SHP77 treated with DMSO at 0.1 percent for 48 hours (cell line): ENCODE results near the gene RAMP1.
"Not testable (repeated sequence)": the region's sequence is repeated elsewhere in the genome, so short reads cannot be mapped to it uniquely, and the experiment has no call there.

Source experiments
- DNase-seq: peaks from one replicate; lab custom pipeline; 2025; lab: John Stamatoyannopoulos, UW

The RAMP1 gene

DNA sequence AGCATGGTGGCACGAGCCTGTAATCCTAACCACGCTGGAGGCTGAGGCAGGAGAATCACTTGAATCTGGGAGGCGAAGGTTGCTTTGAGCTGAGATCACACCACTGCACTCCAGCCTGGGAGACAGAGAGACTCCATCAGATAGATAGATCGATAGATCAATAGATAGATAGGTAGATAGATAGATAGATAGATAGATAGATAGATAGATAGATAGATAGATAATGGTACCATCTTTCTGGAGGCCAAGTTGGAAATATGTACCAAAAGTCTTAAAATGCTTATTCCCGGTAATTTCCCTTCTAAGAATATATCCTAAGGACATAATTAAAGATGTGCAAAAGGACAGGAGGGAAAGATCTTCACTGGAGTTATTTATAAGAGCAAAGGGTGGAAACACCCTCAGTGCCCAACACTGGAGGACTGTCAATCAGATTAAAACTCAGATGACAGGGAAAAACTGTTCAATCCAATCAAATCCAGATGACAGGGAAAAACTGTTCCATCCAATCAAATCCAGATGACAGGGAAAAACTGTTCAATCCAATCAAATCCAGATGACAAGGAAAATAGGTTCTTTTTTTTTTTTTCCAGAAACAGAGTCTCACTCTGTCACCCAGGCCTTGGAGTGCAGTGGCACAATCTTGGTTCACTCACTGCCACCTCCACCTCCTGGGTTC, 58.4 kb downstream of the RAMP1 start:
- no peak for DNase-seq

DNA sequence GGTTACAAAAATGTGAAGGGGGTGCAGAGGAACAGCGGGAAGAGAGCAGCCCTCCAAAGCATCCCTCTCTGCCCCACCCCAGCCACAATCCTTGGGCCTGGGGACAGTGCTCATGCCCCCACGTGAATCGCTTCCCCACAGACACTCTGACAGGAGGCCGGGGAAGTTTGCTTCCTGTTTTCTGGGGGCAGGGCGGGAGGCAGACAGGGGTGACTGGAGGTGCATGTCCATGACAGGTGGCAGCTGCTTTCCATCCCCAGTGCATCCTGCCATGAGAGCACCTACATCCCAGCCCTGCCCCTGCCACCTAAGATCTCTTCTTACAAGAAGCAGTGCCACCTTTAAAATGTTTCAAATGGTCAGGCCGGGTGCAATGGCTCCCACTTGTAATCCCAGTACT, 60.2 kb downstream of the RAMP1 start:
- no peak for DNase-seq

DNA sequence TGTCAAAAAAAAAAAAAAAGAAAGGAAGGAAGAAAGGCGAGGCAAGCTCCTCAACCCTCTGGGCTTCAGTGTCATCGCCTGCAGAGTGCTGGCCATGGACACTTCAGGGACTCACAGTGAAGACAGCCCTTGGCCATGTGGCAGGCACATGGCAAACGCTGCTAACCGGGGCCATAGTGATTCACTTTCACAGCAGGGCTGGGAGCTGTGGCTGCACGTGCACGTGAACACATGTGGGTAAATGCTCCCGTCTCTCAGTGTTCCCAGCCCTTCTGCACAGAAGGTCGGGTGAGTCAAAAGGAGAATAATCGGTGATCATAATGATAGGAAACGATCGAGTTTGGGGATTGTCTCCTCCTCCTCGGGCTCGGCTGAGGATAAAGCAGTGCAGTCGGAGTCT, 61.2 kb downstream of the RAMP1 start:
- DNase-seq, result no peak

DNA sequence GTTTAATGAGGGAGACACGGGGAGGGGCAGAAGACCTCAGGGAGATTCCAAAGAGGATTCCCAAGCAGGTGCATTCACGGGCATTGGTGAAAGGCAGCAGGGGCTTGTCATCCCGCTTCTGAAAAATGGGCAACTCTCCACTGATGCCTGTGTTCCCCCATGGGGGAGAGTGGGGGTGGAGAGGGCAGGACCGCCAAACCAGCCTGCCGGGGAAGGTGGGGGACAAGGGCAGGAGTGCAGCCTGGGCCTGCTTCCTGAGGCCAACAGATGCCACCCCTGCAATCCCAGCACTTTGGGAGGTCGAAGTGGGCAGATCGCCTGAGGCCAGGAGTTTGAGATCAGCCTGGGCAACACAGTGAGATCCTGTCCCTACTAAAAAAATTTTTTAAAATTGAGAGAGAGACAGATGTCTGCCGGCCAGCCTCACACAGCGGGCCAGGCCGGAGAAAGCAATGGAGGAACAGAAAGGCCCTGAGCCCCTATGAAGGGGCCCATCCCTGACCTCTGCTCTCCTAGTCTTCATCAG, 62.6 kb downstream of the RAMP1 start:
- no peak for DNase-seq

DNA sequence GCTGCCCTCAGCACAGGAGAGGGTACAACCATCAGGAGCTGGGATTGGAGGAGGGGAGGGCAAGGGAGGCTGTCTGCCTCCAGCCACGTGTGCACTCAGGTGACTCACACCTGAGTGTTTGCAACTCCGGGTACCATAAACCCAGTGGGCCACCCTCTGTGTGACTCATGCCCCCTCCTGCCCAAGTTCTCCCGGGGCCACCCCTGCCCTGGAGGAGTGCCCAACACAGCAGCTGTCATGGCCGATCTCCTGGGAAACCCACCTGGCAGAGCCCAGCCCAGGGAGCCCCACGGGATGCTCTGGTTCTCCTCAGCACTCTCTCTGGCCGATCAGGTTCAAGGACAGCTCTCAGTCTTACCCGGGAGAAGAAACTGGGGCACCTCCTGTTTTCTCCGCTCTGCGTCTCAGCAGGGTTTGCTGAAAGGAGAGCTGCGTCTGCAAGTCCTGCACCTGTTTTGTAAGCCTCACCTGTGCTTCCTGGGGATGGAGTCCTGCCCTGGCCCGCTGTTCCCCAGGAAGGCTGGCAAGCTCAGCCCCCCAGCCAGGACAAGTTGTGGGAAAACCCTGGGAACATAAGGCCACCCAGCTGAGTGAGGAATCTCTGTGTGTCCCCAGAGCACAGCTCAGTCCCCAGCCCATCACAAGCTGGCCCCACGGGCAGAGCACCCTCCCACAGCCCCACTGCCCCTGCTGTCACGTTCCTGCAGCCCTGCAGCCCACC, 63.4 kb downstream of the RAMP1 start:
- no peak for DNase-seq

DNA sequence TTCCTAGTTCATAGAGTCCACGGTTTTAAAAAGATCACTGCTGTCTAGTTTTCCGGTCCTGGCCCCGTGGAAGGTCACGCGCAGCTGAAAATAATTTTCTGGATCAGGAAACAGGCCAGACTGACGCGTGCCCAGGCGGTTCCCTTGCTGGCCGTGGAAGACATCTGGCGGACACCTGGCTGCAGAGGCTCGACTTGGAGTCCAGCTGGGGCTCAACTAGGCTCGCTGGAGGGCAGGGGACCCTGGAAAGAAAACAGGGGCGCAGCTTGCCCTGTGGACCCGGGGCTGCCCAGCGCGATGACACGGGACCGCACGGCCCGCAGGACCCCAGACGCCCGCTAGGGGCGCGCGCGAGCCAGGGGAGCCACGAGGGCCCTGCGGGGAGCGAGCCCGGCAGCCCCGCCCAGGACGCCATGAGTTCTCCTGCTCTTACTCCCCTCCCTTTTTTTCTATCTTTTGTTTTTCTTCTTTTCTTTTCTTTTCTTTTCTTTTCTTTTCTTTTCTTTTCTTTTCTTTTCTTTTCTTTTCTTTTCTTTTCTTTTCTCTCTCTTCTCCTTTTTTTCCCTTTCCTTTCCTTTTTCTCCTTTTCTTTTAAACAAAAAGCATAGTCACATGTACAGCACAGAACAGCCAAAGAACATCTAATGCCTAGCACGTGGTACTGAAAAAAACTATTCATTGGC, 64.2 kb downstream of the RAMP1 start:
- DNase-seq, result peak; percentile 12

DNA sequence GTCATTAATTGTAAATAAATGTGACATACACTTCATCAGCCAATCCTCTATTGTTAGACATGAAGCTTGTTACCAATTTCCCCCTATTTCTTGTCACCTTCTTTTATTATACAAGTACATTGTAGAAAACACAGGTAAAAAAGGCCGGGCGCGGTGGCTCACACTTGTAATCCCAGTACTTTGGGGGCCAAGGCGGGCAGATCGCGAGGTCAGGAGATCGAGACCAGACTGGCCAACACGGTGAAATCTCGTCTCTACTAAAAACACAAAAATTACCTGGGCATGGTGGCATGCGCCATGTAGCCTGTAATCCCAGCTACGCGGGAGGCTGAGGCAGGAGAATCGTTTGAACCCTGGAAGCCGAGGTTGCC, 64.7 kb downstream of the RAMP1 start:
- DNase-seq, result no peak

DNA sequence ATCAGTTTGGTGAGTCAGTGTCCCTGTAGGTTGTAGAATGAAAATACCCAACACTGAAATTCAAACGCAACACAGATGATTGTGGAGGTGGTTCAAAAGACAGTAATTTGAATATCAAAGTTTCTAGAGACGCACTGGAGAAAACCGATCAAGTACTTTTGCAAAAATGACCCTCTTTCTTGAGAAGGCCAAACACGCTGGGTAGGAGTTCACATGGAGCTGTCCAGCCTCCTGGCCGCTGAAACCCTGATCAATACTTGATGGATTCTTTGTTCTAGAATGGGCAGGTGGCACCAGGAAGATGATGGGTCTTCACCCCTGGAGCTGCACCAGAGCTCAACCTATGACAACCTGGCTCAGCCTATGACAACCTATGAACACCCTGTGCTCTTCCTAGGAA, 67.7 kb downstream of the RAMP1 start:
- no peak for DNase-seq

DNA sequence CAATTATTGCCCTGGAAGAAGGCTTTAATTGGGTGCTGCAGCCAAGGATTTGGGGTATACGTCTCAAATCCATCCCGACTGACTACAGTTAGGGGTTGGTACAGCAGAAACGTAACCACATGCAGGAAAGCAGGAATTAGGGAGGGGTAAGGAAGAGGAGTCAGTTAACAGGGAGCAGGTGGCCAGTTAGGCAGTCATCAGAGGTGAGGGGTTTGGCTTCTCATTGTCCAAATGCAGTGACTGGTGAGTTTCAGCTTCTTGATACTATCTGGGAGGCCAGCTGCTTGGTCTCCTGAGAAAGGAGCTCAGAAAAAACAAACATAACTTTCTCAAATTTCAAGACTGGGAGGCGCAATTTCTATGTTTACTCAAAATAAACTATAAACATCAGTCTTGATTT, 68.6 kb downstream of the RAMP1 start:
- no peak for DNase-seq

DNA sequence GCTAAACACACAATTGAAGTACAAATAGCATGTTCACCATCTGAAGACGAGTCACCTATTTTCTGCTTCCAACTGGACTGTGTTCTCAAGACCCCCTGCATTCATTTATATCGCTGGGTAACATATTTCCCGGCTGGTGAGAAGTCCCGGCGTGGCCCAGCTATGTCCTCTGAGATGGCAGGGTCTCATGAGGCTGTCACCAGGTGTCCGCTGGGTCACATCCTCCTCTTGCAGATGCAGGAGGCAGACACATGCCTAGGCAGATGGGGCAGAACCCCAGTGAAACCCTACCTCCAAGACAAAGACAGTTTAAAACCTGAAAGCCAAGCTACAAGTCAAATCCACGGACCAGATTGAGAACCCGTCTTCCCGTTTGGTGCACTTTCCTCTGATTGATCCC, 70.6 kb downstream of the RAMP1 start:
- DNase-seq, result no peak

DNA sequence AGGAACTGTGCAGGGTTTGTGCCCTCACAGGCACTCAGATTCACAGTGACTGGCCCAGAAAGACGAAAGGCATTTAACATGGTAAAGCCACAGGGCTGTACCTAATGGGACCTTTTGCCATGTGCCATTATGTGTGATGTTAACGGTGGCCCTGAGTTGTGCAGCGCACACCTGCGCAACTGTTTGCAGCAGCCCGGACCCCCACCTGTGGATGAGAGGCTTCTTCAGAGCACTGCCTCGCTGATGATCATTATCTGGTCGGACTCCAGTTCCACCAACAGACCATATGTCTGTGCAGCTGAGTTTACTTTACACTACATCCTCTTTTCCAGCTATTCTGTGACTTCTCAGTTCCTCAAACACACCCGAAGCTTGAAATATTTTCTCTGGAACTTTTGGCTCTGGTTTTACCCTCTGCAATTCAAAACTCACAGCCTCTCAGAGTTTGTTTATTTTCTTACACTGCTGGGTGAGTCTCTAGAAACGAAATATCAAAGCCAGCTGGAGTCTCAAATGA, 71.8 kb downstream of the RAMP1 start:
- DNase-seq, result no peak

DNA sequence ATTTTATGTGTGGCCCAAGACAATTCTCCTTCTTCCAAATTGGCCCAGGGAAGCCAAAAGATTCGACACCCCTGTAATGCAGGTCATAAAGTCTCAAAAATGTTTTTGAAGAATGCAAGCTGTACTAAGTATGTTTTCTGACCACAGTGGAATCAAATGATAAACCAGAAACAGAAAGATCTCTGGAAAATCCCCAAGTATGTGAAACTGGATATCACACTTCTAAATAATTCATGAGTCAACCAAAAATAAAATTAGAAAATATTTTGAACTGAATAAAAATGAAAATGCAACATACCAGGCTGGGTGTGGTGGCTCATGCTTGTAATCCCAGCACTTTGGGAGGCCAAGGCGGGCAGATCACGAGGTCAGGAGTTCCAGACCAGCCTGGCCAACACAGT, 73.3 kb downstream of the RAMP1 start:
- DNase-seq, result no peak

DNA sequence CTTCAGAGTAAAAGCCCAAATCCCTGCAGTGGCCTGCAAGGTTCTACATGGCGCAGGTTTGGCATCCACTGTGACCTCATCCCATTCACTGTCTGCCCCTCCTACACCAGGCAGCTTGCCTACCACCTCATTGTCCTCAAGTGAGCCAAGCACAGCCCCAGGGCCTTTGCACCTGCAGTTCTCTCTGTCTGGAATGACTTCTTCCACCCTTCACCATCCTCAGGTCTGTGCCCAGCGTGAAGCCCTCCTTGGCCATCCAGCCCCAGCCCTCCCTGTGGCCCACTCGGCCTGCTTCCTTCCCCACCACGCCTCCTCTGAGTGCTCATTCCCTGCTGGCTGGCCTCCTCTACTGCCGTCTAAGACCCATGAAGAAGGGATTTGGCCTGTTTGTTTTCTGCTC, 74.8 kb downstream of the RAMP1 start:
- DNase-seq, result no peak

DNA sequence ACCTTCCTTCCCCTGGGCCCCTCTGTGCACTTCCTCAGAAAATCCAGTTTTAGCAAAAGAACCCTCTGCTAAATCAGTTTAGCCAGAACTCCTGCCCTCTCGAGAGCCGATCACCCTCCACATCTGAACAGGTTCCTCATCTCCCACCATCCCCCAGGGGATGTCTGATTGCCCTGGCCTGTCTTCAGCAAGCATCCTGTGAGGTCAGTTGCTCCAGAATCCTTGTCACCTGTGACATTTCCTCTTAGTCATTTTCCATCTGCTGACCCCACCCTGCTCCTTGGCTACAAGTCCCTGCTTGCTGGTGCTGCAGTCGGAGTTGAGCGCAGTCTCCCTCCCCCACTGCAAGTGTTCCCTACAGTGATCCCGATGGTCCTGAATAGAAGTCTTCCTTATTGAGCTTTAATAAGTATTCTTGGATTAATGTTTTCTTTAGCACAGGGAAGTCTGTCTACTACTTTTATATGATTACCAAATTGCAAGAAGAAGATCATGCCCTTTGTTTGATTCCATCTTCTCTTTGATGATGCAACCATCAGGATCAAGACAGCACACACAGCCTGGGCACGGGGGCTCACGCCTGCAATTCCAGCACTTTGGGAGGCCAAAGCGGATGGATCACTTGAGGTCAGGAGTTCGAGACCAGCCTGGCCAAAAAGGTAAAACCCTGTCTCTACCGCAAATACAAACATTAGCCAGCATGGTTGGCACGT, 76.5 kb downstream of the RAMP1 start:
- DNase-seq, result no peak

DNA sequence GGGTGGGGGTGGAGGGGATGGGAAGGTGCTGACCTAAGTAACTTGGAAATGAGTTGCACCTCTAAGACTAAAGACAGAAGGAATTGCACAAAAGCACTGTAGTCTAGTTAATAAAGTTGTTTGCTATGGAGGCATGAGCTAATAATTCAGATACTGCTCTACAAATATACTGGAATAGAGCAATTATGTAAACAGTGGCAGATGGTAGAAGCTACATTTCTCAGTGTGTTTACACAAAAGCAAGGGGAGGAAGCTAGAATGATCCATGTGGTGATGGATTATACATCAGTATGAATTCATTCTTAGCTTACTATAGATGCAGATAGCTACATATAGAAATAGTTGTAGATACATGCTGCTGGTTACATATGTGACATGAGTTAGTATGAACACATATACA, 79.8 kb downstream of the RAMP1 start:
- peak; percentile 60 for DNase-seq

DNA sequence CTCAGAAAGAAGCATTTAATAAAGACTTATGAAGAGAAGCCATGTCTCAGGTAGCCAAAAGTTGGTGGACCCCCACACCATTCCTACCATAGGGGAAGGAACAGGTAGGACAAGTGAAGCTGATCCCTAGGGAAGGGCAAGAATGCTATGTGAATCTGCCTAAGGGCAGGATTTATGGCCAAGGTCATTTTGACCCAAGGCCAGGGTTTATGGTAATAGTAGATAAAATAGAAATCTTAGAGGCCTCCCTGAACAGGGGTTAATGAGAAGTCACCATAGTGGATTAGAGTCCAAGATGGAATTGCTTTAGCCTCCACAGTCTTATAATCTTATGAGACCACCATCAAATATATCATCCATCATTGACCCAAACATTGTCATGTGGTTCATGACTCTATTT, 81.4 kb downstream of the RAMP1 start:
- no peak for DNase-seq

DNA sequence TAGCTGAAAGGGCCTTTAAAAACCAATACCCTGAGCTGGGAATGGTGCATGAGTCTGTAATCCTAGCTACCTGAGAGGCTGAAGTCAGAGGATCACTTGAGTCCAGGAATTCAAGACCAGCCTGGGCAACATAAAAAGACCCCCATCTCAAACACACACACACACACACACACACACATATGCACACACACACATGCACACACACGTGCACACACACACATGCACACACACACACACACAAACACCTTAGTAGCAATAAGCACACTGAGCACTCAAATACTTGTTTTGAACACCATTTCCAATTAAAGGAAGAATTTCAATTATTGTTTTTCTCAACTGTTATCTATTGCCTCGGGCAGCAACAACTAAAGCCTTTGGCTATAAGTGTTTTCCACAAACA, 81.8 kb downstream of the RAMP1 start:
- DNase-seq, result no peak

DNA sequence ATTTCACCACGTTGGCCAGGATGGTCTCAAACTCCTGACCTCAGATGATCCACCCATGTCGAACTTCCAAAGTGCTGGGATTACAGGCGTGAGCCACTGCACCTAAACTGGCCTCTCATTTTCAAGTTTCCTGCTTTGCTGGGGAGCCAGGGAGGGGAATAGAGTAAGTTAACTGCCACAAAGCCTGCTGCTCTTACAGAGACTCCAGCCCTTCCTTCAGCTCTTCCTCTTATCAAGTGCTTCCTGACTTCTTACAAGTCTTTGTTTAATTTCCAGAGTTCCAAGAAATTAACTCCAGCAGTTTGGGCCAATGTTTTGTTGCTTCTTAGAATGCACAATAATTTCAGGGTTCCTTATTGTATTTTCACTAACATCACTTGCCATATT, 83.1 kb downstream of the RAMP1 start:
- no peak for DNase-seq

DNA sequence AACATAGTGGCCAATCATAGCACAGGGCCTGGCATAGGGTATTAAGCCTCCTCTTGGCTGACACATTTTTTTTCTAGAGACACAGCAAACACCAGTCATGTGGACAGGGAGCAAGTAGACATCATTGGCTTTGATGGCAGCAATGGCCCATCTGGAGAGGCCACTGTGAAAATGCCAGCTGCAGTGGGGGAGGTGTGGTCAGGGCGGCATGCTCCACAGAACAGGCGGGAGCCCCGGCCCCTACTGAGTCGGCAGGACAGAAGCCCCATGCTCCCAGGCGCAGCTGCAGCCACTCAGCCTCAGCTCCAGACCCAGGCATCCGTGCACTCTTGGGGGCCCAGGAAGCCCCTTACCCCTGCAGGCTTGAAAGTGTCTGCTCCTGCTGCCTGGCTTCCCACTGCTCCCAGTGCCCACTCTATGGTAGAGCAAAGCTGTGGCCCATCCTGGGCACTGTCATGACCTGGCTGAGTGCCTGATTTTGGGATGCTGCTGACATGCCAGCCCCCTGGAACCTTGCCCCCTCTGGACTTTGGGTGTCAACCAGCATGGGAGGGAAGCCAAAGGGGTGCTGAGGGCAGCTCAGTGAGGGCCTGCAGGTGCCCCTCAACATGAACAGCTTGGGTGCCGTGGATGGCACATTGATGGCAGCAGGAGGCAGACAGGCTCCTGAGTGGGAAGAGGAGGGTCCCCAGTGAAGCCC, 84.1 kb downstream of the RAMP1 start:
- DNase-seq, result peak; percentile 68

DNA sequence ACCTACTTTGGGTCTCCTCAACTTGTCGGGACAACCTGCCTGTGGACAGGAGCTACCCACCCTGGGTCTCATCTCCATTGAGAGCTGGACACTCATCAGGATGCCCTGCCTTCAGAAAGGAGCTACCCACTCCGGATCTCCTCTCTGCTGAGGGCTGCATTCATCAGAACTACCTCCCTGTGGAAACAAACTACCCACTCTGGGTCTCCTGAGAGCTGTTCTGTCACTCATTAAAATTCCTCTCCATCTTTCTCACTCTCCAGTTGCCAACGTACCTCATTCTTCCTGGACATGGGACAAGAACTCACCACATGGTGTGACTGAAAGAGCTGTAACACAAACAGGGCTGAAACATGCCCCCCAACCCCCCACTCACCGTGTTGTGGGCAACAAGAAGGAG, 84.9 kb downstream of the RAMP1 start:
- DNase-seq, result no peak

DNA sequence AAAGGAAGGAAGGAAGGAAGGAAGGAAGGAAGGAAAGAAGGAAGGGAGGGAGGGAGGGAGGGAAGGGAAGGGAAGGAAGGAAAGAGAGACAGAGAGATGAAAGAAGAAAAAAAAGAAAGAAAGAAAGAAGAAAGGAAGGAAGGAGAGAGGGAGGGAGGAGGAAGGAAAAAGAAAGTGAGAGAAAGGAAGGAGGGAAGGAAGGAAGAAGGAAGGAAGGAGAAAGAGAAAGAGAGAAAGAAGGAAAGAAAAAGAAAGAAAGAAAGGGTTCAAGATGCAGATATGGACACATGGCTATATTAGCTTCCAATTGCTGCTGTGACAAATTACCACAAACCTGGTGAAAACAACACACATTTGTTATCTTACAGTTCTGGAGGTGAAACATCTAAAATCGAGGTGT, 87.0 kb downstream of the RAMP1 start:
- DNase-seq, result no peak

DNA sequence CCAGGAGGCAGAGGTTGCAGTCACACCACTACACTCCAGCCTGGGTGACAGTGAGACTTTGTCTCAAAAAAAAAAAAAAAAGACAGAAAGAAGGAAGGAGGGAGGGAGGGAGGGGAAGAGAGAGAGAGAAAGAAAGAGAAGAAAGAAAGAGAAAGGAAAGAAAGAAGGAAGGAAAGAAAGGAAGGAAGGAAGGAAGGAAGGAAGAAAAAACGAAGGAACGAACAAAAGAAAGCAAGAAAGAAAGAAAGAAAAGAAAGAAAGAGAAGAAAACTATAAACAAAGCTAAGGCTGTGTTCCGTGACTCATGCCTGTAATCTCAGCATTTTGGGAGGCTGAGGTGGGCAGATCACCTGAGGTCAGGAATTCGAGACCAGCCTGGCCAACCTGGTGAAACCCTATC, 91.9 kb downstream of the RAMP1 start:
- not testable (repeated sequence) for DNase-seq
